DND-41 (cell line): ENCODE data around the gene HDLBP.

Experiments used
- EZH2 ChIP-seq: IDR thresholded peaks from 3 replicates; pipeline ENCODE4 v1.6.1; 2012; ENCODE audit warnings: borderline replicate concordance, low read depth, mild to moderate bottlenecking, moderate library complexity, low read length, inconsistent platforms; ENCODE audit not compliant: severe bottlenecking
- TF ChIP-seq, protein P1 (sequence below): IDR thresholded peaks from 2 replicates; pipeline ENCODE4 v1.5.1; 2012; ENCODE audit warnings: borderline replicate concordance, low read length, moderate library complexity, mild to moderate bottlenecking; ENCODE audit not compliant: poor library complexity, severe bottlenecking; ENCODE audit errors: extremely low read depth

GRCh38 chr2:241223211-241224017 is 92.1 kb downstream of the HDLBP start:
- TF ChIP-seq, protein P1, sequence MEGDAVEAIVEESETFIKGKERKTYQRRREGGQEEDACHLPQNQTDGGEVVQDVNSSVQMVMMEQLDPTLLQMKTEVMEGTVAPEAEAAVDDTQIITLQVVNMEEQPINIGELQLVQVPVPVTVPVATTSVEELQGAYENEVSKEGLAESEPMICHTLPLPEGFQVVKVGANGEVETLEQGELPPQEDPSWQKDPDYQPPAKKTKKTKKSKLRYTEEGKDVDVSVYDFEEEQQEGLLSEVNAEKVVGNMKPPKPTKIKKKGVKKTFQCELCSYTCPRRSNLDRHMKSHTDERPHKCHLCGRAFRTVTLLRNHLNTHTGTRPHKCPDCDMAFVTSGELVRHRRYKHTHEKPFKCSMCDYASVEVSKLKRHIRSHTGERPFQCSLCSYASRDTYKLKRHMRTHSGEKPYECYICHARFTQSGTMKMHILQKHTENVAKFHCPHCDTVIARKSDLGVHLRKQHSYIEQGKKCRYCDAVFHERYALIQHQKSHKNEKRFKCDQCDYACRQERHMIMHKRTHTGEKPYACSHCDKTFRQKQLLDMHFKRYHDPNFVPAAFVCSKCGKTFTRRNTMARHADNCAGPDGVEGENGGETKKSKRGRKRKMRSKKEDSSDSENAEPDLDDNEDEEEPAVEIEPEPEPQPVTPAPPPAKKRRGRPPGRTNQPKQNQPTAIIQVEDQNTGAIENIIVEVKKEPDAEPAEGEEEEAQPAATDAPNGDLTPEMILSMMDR = no peak
- no peak for TF ChIP-seq EZH2
